H1 (cell line): ENCODE data around the gene PTPRG. TPM values are rescaled to one million over a fixed set of nuclear protein-coding genes. Genes with fewer than 3 reads are reported as not detected.

Source experiments
- CTCF ChIA-PET: fragments of 300-600 bp; sonication (Branson Sonifier 250); formaldehyde crosslinking; loops from one replicate; lab custom pipeline; 2021; ENCODE audit not compliant: partially characterized antibody; lab: Charles Lee
- POLR2A ChIA-PET: fragments of 300-600 bp; sonication (Branson Sonifier 250); formaldehyde crosslinking; loops from one replicate; lab custom pipeline; 2021; ENCODE audit warnings: inconsistent platforms; ENCODE audit not compliant: partially characterized antibody; lab: Charles Lee
- DNase-seq, 2 experiments: peaks; one replicate each; pipeline versions ENCODE4 v3.0.0 to v3.0.0-alpha.2; 2010 to 2022; ENCODE audit warnings: low spot score in 2 of 2, low read depth in 1 of 2, mixed read lengths in 1 of 2
- FAIRE-seq: peaks from 2 replicates; lab custom pipeline; 2011; peaks lifted over from hg19 to GRCh38; lab: Jason Lieb, UNC
- H2AFZ ChIP-seq: 2 replicates; pipeline ENCODE4 v1.8.1; 2012; ENCODE audit warnings: low read length, inconsistent platforms
- H2AK5ac ChIP-seq: 2 replicates; pipeline ENCODE4 v1.6.1; 2013; ENCODE audit warnings: low read depth, low read length
- H2BK120ac ChIP-seq: replicated peaks from 2 replicates; pipeline ENCODE3; 2013; ENCODE audit warnings: low read depth, low read length, inconsistent platforms
- H2BK12ac ChIP-seq: 2 replicates; pipeline ENCODE4 v1.6.1; 2013; ENCODE audit warnings: low read depth, low read length
- H2BK15ac ChIP-seq: 2 replicates; pipeline ENCODE4 v1.6.1; 2013; ENCODE audit warnings: low read length
- H2BK20ac ChIP-seq: 2 replicates; pipeline ENCODE4 v1.6.1; 2013; ENCODE audit warnings: low read length
- H2BK5ac ChIP-seq: 2 replicates; pipeline ENCODE4 v1.6.1; 2013; ENCODE audit warnings: low read depth, low read length
- H3K14ac ChIP-seq: 2 replicates; pipeline ENCODE4 v1.6.1; 2013; ENCODE audit warnings: inconsistent platforms; ENCODE audit not compliant: insufficient read length
- H3K18ac ChIP-seq: 2 replicates; pipeline ENCODE4 v1.6.1; 2013; ENCODE audit warnings: low read length; ENCODE audit errors: extremely low read depth
- H3K23ac ChIP-seq: 2 replicates; pipeline ENCODE4 v1.6.1; 2013; ENCODE audit warnings: inconsistent platforms; ENCODE audit not compliant: insufficient read length
- H3K23me2 ChIP-seq: 2 replicates; pipeline ENCODE4 v1.6.1; 2013; ENCODE audit warnings: low read depth, low read length
- H3K27ac ChIP-seq: 2 replicates; pipeline ENCODE4 v1.6.1; 2011; ENCODE audit warnings: low read depth, low read length, inconsistent platforms
- H3K27me3 ChIP-seq, 4 experiments: replicated peaks in 1 of 4; 1 replicate in 1 of 4; 2 replicates in 3 of 4; pipeline versions ENCODE4 v1.6.1 to v1.8.1; 2011 to 2013; ENCODE audit warnings: low read length in 3 of 4, mild to moderate bottlenecking in 3 of 4, inconsistent platforms in 2 of 4, mixed read lengths in 2 of 4, moderate library complexity in 1 of 4; ENCODE audit not compliant: control insufficient read depth in 3 of 4, insufficient read depth in 3 of 4; ENCODE audit errors: extremely low read depth in 1 of 4
- H3K36me3 ChIP-seq, 4 experiments: 2 replicates each; pipeline versions ENCODE4 v1.6.1 to v1.8.1; 2011 to 2013; ENCODE audit warnings: mild to moderate bottlenecking in 4 of 4, low read length in 3 of 4, moderate library complexity in 2 of 4, control low read depth in 1 of 4, inconsistent platforms in 1 of 4; ENCODE audit not compliant: insufficient read depth in 4 of 4, control insufficient read depth in 2 of 4
- H3K4ac ChIP-seq: replicated peaks from 2 replicates; pipeline ENCODE3; 2013; ENCODE audit warnings: low read length, low read depth, mixed read lengths, inconsistent platforms; ENCODE audit not compliant: insufficient read length
- H3K4me1 ChIP-seq, 4 experiments: replicated peaks in 1 of 4; 1 replicate in 1 of 4; 2 replicates in 3 of 4; pipeline versions ENCODE4 v1.6.1 to v1.8.1; 2011 to 2013; ENCODE audit warnings: low read length in 3 of 4, inconsistent platforms in 2 of 4, mixed read lengths in 1 of 4; ENCODE audit not compliant: insufficient read depth in 4 of 4, control insufficient read depth in 3 of 4
- H3K4me2 ChIP-seq, 2 experiments: 2 replicates each; pipeline versions ENCODE4 v1.6.1 to v1.8.1; 2011 to 2013; ENCODE audit warnings: low read depth in 2 of 2, low read length in 2 of 2, control low read depth in 1 of 2, inconsistent platforms in 1 of 2, mild to moderate bottlenecking in 1 of 2; ENCODE audit not compliant: insufficient read depth in 1 of 2
- H3K4me3 ChIP-seq, 4 experiments: fragments of 200-600, 300-600 bp in 1 of 4; sonication (generic), shearing (Covaris generic), sonication (Bioruptor Twin) in 1 of 4; 2 replicates each; pipeline versions ENCODE4 v1.5.1 to v1.8.1; 2011 to 2016; ENCODE audit warnings: low read length in 4 of 4, low read depth in 3 of 4, control low read depth in 2 of 4, inconsistent platforms in 2 of 4, mild to moderate bottlenecking in 2 of 4, mixed read lengths in 1 of 4, moderate library complexity in 1 of 4; ENCODE audit not compliant: insufficient read depth in 2 of 4; ENCODE audit errors: extremely low read depth in 1 of 4
- H3K56ac ChIP-seq: replicated peaks from 2 replicates; pipeline ENCODE3; 2013; ENCODE audit warnings: low read depth, mild to moderate bottlenecking, mixed read lengths, low read length, inconsistent platforms; ENCODE audit not compliant: insufficient read length
- H3K79me1 ChIP-seq: 2 replicates; pipeline ENCODE4 v1.6.1; 2013; ENCODE audit warnings: low read depth, low read length, control low read depth
- H3K79me2 ChIP-seq, 2 experiments: 2 replicates each; pipeline versions ENCODE4 v1.6.1 to v1.8.1; 2012 to 2013; ENCODE audit warnings: low read length in 2 of 2, mild to moderate bottlenecking in 2 of 2, inconsistent platforms in 1 of 2; ENCODE audit not compliant: insufficient read depth in 2 of 2, control insufficient read depth in 1 of 2
- H3K9ac ChIP-seq, 4 experiments: replicated peaks in 1 of 4; 1 replicate in 1 of 4; 2 replicates in 3 of 4; pipeline versions ENCODE4 v1.6.1 to v1.8.1; 2011 to 2013; ENCODE audit warnings: low read depth in 3 of 4, low read length in 3 of 4, control low read depth in 2 of 4, mild to moderate bottlenecking in 2 of 4, moderate library complexity in 2 of 4, inconsistent platforms in 1 of 4; ENCODE audit errors: extremely low read depth in 1 of 4
- H3K9me3 ChIP-seq, 2 experiments: 2 replicates each; pipeline versions ENCODE4 v1.6.1 to v1.8.1; 2012 to 2013; ENCODE audit warnings: mild to moderate bottlenecking in 2 of 2, moderate library complexity in 2 of 2, control low read depth in 1 of 2, inconsistent platforms in 1 of 2, low read depth in 1 of 2, low read length in 1 of 2, mixed read lengths in 1 of 2; ENCODE audit not compliant: insufficient read depth in 2 of 2
- H4K20me1 ChIP-seq, 2 experiments: replicated peaks in 1 of 2; 2 replicates each; pipeline versions ENCODE3 to v1.8.1; 2011 to 2013; ENCODE audit warnings: inconsistent platforms in 2 of 2, low read length in 2 of 2, mild to moderate bottlenecking in 1 of 2; ENCODE audit not compliant: insufficient read depth in 2 of 2, control insufficient read depth in 1 of 2
- H4K5ac ChIP-seq: 2 replicates; pipeline ENCODE4 v1.6.1; 2013; ENCODE audit warnings: low read length, low read depth, mixed read lengths, inconsistent platforms; ENCODE audit not compliant: insufficient read length
- H4K8ac ChIP-seq: 2 replicates; pipeline ENCODE4 v1.8.0; 2013; ENCODE audit warnings: mild to moderate bottlenecking, moderate library complexity, low read length, inconsistent platforms; ENCODE audit not compliant: insufficient read depth; ENCODE audit errors: extremely low read depth
- H4K91ac ChIP-seq: replicated peaks from 2 replicates; pipeline ENCODE3; 2013; ENCODE audit warnings: low read length, mixed read lengths, inconsistent platforms; ENCODE audit not compliant: insufficient read length
- NRF1 ChIP-seq: IDR thresholded peaks from 2 replicates; pipeline ENCODE4 v1.6.1; 2011; ENCODE audit warnings: mild to moderate bottlenecking, low read depth, low read length, improper control_type of control experiment
- TEAD4 ChIP-seq: IDR thresholded peaks from 2 replicates; pipeline ENCODE4 v1.6.1; 2012; ENCODE audit warnings: low read depth, low read length, inconsistent platforms, mixed read lengths
- WGBS, 2 experiments: shearing (Covaris generic) in 1 of 2; methylation state at CpG; one replicate each; pipeline versions ENCODE4 v1.1.6 to v1.1.7; 2013 to 2015; ENCODE audit warnings: low lambda C conversion rate in 2 of 2, mixed read lengths in 2 of 2, inconsistent platforms in 1 of 2, low coverage in 1 of 2, missing lambda C conversion rate in 1 of 2; ENCODE audit not compliant: insufficient replicate concordance in 2 of 2, insufficient coverage in 1 of 2, insufficient read length in 1 of 2; ENCODE audit errors: extremely low coverage in 1 of 2, missing lambda C conversion rate in 1 of 2; 5-methylcytosine and 5-hydroxymethylcytosine counted together
- polyA plus RNA-seq, 7 experiments: library from polyadenylated mRNA; depleted of rRNA in 3 of 7; stranded (reverse) in 5 of 7; unstranded in 2 of 7; fragments of >200 nt in 5 of 7; fragments of 200-250 nt in 2 of 7; gene quantifications; 1 replicate in 5 of 7; 2 replicates in 1 of 7; 4 replicates in 1 of 7; pipeline versions ENCODE4 v1.2.1 to v1.2.3, GENCODE V29; 2011 to 2013; ENCODE audit warnings: missing spikeins in 2 of 7, mixed read lengths in 2 of 7
- total RNA-seq: library from RNA; stranded (reverse); fragmentation: NEBNext Ultra II Directional; extraction: Animal tissue kit (Norgen Biotek cat#: 25700); gene quantifications from 2 replicates; pipeline ENCODE4 v1.2.1, GENCODE V29; 2021

The PTPRG gene
- total and polyA plus RNA-seq, 2 of the 8 experiments (the other 6 are each of a cell fraction or from before 2014, with no cell fraction given), result 23.3 to 96.2 TPM

- Histone ChIP-seq H4K8ac (no peak overlapping the region), H3K9ac (no peak overlapping the region), H3K36me3 (no peaks in the 10 kb centered on the region; a peak in 1 of 8 replicates), H2BK15ac (no peak overlapping the region), H2AFZ (no peak overlapping the region), H3K23ac (no peak overlapping the region), H3K23me2 (no peaks in the 10 kb centered on the region), H3K9me3 (no peaks in the 10 kb centered on the region), H2BK20ac (no peak overlapping the region), H2BK12ac (no peak overlapping the region), H3K27me3 (no peaks in the 10 kb centered on the region), H3K4me1 (no peaks in the 10 kb centered on the region), H3K14ac (no peak overlapping the region), H3K4ac (no peak overlapping the region), H2AK5ac (no peak overlapping the region), H4K91ac (no peak overlapping the region), H3K56ac (no peak overlapping the region), H4K20me1 (peaks cover 2 to 3% of the 10 kb centered on the region in 2 experiments), H3K79me2 (no peaks in the 10 kb centered on the region), H3K4me2 (no peak overlapping the region), H2BK120ac (no peak overlapping the region), H3K79me1 (no peaks in the 10 kb centered on the region; the same call in 1 of the 2 replicates), H3K27ac (no peak overlapping the region), H3K4me3 (no peak overlapping the region), H3K18ac (no peak overlapping the region), H2BK5ac (no peak overlapping the region), H4K5ac (no peak overlapping the region)
- DNase-seq (no peak), FAIRE-seq (no peak)
- POLR2A ChIA-PET, result interaction anchor here (0.5 to 0.6 kb wide), 2 partner anchors 13 to 156 kb away, joined by 3 read pairs; no protein-coding TSS in a partner anchor
- CTCF ChIA-PET, result interaction anchor here (3.8 kb wide), 1 partner anchor 9 kb away, joined by 14 read pairs; no protein-coding TSS in a partner anchor
- 95% methylated on average over 5 of the region's 5 CpGs; no CpG with 5 or more reads in 1 of the 2 experiments for WGBS, 2 experiments
- no peak for TF ChIP-seq TEAD4
- TF ChIP-seq NRF1, result no peak
These were observed 571.6 kb downstream of the PTPRG start for GRCh38 chr3:62133015-62133414.
